ENCODE measurements around the gene ABCE1.
A peak's percentile ranks its signal among the peaks of the same experiment; 100 is the strongest.

ABCE1 gene

GRCh38 chr4:145075742-145076468, 22.2 kb upstream of the ABCE1 start:
- WGBS, 2 experiments (ENCODE audit: insufficient coverage in 2 of 2): 100% methylated on average over 1 of the region's 1 CpG
- Histone ChIP-seq H3K4me3 (ENCODE audit: extremely low read depth, insufficient read depth, low read length, poor library complexity, severe bottlenecking) (no peak overlapping the region), H3K36me3 (ENCODE audit: control insufficient read depth, insufficient read depth, low read length) (peaks cover 43% of the 10 kb centered on the region), H3K9me3 (ENCODE audit: control insufficient read depth, low read length) (no peaks in the 10 kb centered on the region), H3K27ac (ENCODE audit: low read depth, low read length, severe bottlenecking) (no peak overlapping the region), H3K4me1 (ENCODE audit: control insufficient read depth, insufficient read depth, low read length, poor library complexity, severe bottlenecking) (no peaks in the 10 kb centered on the region)

GRCh38 chr4:145076469-145076855, 21.6 kb upstream of the ABCE1 start:
- H3K9me3 ChIP-seq (ENCODE audit: control insufficient read depth, low read length): no peaks in the 10 kb centered on the region
- H3K36me3 ChIP-seq (ENCODE audit: control insufficient read depth, insufficient read depth, low read length): peaks cover 45% of the 10 kb centered on the region
- no peak overlapping the region for H3K27ac ChIP-seq (ENCODE audit: low read depth, low read length, severe bottlenecking)
- no peak overlapping the region for H3K4me3 ChIP-seq (ENCODE audit: extremely low read depth, insufficient read depth, low read length, poor library complexity, severe bottlenecking)
- H3K4me1 ChIP-seq (ENCODE audit: control insufficient read depth, insufficient read depth, low read length, poor library complexity, severe bottlenecking): no peaks in the 10 kb centered on the region
- 96 to 100% methylated on average over 1 to 2 of the region's 2 CpGs for WGBS, 2 experiments (ENCODE audit: insufficient coverage in 2 of 2)

GRCh38 chr4:145081756-145082155, 16.4 kb upstream of the ABCE1 start:
- no peak overlapping the region for H3K27ac ChIP-seq (ENCODE audit: low read depth, low read length, severe bottlenecking)
- 89% methylated on average over 1 of the region's 1 CpG; no CpG with 5 or more reads in 1 of the 2 experiments for WGBS, 2 experiments (ENCODE audit: insufficient coverage in 2 of 2)
- peaks cover 7% of the 10 kb centered on the region for H3K4me1 ChIP-seq (ENCODE audit: control insufficient read depth, insufficient read depth, low read length, poor library complexity, severe bottlenecking)
- peaks cover 61% of the 10 kb centered on the region for H3K36me3 ChIP-seq (ENCODE audit: control insufficient read depth, insufficient read depth, low read length)
- H3K4me3 ChIP-seq (ENCODE audit: extremely low read depth, insufficient read depth, low read length, poor library complexity, severe bottlenecking): no peak overlapping the region
- H3K9me3 ChIP-seq (ENCODE audit: control insufficient read depth, low read length): no peaks in the 10 kb centered on the region

GRCh38 chr4:145083891-145084605, 14.1 kb upstream of the ABCE1 start:
- peaks cover 61% of the 10 kb centered on the region for H3K36me3 ChIP-seq (ENCODE audit: control insufficient read depth, insufficient read depth, low read length)

GRCh38 chr4:145090380-145090779, 7.7 kb upstream of the ABCE1 start:
- Histone ChIP-seq H3K36me3 (ENCODE audit: control insufficient read depth, insufficient read depth, low read length) (peaks cover 82% of the 10 kb centered on the region), H3K27ac (ENCODE audit: low read depth, low read length, severe bottlenecking) (no peak overlapping the region), H3K9me3 (ENCODE audit: control insufficient read depth, low read length) (peaks cover 6% of the 10 kb centered on the region), H3K4me3 (ENCODE audit: extremely low read depth, insufficient read depth, low read length, poor library complexity, severe bottlenecking) (no peak overlapping the region), H3K4me1 (ENCODE audit: control insufficient read depth, insufficient read depth, low read length, poor library complexity, severe bottlenecking) (no peaks in the 10 kb centered on the region)
- WGBS, 2 experiments (ENCODE audit: insufficient coverage in 2 of 2): no CpG with 5 or more reads among the region's 1 CpG

More at GRCh38 chr4:145083891-145084605, 14.1 kb upstream of the ABCE1 start:
- Histone ChIP-seq H3K4me1 (ENCODE audit: control insufficient read depth, insufficient read depth, low read length, poor library complexity, severe bottlenecking) (peaks cover 7% of the 10 kb centered on the region), H3K9me3 (ENCODE audit: control insufficient read depth, low read length) (no peaks in the 10 kb centered on the region), H3K4me3 (ENCODE audit: extremely low read depth, insufficient read depth, low read length, poor library complexity, severe bottlenecking) (no peak overlapping the region), H3K27ac (ENCODE audit: low read depth, low read length, severe bottlenecking) (no peak overlapping the region)
- WGBS, 2 experiments (ENCODE audit: insufficient coverage in 2 of 2): 100% methylated on average over 1 of the region's 1 CpG; no CpG with 5 or more reads in 1 of the 2 experiments

- Histone ChIP-seq H3K27ac (ENCODE audit: low read depth, low read length, severe bottlenecking) (no peak overlapping the region), H3K9me3 (ENCODE audit: control insufficient read depth, low read length) (peaks cover 6% of the 10 kb centered on the region), H3K4me3 (ENCODE audit: extremely low read depth, insufficient read depth, low read length, poor library complexity, severe bottlenecking) (no peak overlapping the region), H3K4me1 (ENCODE audit: control insufficient read depth, insufficient read depth, low read length, poor library complexity, severe bottlenecking) (peaks cover 6% of the 10 kb centered on the region), H3K36me3 (ENCODE audit: control insufficient read depth, insufficient read depth, low read length) (peaks cover 62% of the 10 kb centered on the region)
- WGBS, 2 experiments (ENCODE audit: insufficient coverage in 2 of 2): no CpG with 5 or more reads among the region's 2 CpGs
These were observed 4.5 kb upstream of the ABCE1 start for GRCh38 chr4:145093638-145094037.

- Histone ChIP-seq H3K27ac (ENCODE audit: low read depth, low read length, severe bottlenecking) (peak overlapping the region; percentile 96), H3K4me1 (ENCODE audit: control insufficient read depth, insufficient read depth, low read length, poor library complexity, severe bottlenecking) (peaks cover 14% of the 10 kb centered on the region)
- 0 to 29% methylated on average over 2 to 3 of the region's 10 CpGs for WGBS, 2 experiments (ENCODE audit: insufficient coverage in 2 of 2)
These were observed 735 bp upstream of the ABCE1 start for GRCh38 chr4:145097331-145097820.

GRCh38 chr4:145098675-145099037, 545 bp downstream of the ABCE1 start:
- peaks cover 28% of the 10 kb centered on the region for H3K36me3 ChIP-seq (ENCODE audit: control insufficient read depth, insufficient read depth, low read length)
- peak overlapping the region; percentile 96 for H3K27ac ChIP-seq (ENCODE audit: low read depth, low read length, severe bottlenecking)
- H3K9me3 ChIP-seq (ENCODE audit: control insufficient read depth, low read length): peaks cover 6% of the 10 kb centered on the region
- H3K4me3 ChIP-seq (ENCODE audit: extremely low read depth, insufficient read depth, low read length, poor library complexity, severe bottlenecking): peak overlapping the region; percentile 92
- WGBS, 2 experiments (ENCODE audit: insufficient coverage in 2 of 2): 0% methylated on average over 6 of the region's 9 CpGs
- H3K4me1 ChIP-seq (ENCODE audit: control insufficient read depth, insufficient read depth, low read length, poor library complexity, severe bottlenecking): peaks cover 14% of the 10 kb centered on the region

More at GRCh38 chr4:145097331-145097820, 735 bp upstream of the ABCE1 start:
- Histone ChIP-seq H3K9me3 (ENCODE audit: control insufficient read depth, low read length) (peaks cover 6% of the 10 kb centered on the region), H3K36me3 (ENCODE audit: control insufficient read depth, insufficient read depth, low read length) (peaks cover 31% of the 10 kb centered on the region), H3K4me3 (ENCODE audit: extremely low read depth, insufficient read depth, low read length, poor library complexity, severe bottlenecking) (peak overlapping the region; percentile 92)

GRCh38 chr4:145099653-145100052, 1.5 kb downstream of the ABCE1 start:
- Histone ChIP-seq H3K27ac (ENCODE audit: low read depth, low read length, severe bottlenecking) (no peak overlapping the region), H3K4me1 (ENCODE audit: control insufficient read depth, insufficient read depth, low read length, poor library complexity, severe bottlenecking) (peaks cover 14% of the 10 kb centered on the region), H3K36me3 (ENCODE audit: control insufficient read depth, insufficient read depth, low read length) (peaks cover 23% of the 10 kb centered on the region), H3K4me3 (ENCODE audit: extremely low read depth, insufficient read depth, low read length, poor library complexity, severe bottlenecking) (peak overlapping the region; percentile 92), H3K9me3 (ENCODE audit: control insufficient read depth, low read length) (no peaks in the 10 kb centered on the region)
- 85% methylated on average over 2 of the region's 5 CpGs; no CpG with 5 or more reads in 1 of the 2 experiments for WGBS, 2 experiments (ENCODE audit: insufficient coverage in 2 of 2)

GRCh38 chr4:145101091-145101490, 3.0 kb downstream of the ABCE1 start:
- WGBS, 2 experiments (ENCODE audit: insufficient coverage in 2 of 2): 94 to 100% methylated on average over 1 of the region's 1 CpG
- no peaks in the 10 kb centered on the region for H3K9me3 ChIP-seq (ENCODE audit: control insufficient read depth, low read length)
- no peak overlapping the region for H3K4me3 ChIP-seq (ENCODE audit: extremely low read depth, insufficient read depth, low read length, poor library complexity, severe bottlenecking)
- peaks cover 14% of the 10 kb centered on the region for H3K4me1 ChIP-seq (ENCODE audit: control insufficient read depth, insufficient read depth, low read length, poor library complexity, severe bottlenecking)
- peaks cover 17% of the 10 kb centered on the region for H3K36me3 ChIP-seq (ENCODE audit: control insufficient read depth, insufficient read depth, low read length)
- H3K27ac ChIP-seq (ENCODE audit: low read depth, low read length, severe bottlenecking): no peak overlapping the region
